Measurements from ENCODE around the gene CNIH4.
"Not testable (repeated sequence)": the region's sequence is repeated elsewhere in the genome, so short reads cannot be mapped to it uniquely, and the experiment has no call there.

CNIH4 gene

DNA sequence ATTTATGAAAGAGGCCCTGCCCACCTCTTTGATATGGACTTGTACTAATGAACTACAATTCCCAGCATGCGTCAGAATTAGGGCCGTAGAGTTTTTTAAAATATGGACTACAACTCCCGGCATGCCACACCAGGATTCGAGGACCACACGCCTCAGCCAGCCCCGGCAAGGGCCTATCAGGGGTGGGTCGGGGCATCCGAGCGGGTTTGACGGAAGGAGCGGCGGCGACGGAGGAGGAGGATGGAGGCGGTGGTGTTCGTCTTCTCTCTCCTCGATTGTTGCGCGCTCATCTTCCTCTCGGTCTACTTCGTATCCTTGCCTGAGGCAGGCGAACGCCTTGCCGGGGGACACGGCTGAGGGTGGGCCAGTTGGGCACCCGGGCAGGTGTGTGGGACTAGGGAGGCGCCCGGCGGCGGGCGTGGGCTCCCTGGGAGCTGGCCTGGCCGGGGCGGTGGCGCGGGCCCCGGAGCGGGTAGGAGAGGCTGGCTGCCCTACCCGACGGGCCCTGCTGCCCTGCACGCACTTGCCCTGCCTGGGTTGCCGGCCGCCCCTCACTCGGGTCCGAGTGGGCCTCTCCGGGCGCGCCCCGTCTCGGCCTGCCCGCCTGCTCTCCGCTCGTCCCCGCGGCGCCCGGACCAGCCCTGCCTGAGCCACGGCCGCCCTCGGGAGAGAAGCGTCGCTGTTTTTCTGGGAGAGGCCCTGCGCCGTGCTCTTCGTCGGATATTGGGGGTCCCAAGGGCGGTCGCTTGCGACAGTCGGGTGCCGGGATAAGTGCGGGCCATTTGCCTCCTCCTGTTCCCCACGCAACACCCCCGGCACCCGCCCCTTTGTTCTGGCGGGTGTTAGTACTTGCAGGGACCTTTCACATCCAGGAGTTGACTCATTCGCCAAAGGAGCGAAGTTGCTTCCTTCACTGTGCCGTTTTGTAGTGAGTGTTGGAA, at the start of gene CNIH4:
TSS of gene CNIH4 (plus strand) at position 195 of the 941 bp plus-strand sequence. CDS start at position 241, 46 bp downstream.
- DNase-seq (ENCODE audit: low spot score), result peak; percentile 89

DNA sequence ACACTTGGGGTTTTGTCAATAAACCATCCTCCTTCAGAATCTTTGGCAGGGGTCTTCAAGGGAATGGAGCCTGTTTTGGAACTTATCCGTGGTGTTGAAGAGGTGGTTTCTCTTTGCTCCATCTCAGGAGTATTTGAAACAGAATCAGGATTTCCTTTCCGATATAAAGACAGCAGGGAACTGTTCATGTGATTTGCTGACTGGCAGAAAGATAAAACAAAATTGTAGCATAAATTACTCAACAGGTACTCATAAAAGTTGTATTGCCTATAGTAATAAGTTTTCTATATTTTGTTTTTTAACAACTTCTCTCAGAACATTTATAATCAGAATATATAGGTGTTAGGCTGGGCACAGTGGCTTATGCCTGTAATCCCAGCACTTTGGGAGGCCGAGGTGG, 48.6 kb upstream of the CNIH4 start:
- DNase-seq (ENCODE audit: low spot score), result no peak

DNA sequence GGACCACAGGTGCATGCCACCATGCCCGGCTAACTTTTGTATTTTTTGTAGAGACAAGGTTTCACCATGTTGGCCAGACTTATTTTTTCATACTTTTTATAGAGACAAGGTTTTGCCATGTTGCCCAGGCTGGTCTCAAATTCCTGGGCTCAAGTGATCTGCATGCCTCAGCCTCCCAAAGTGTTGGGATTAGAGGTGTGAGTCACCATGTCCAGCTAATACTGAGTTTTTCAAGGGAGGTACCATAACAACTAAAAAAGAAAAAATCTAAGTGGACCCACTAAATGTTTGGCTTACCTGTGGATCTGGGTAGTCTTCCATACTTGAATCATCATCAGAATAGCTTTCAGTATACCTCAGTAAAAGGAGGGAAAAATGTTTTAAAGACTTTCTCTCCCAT, 45.2 kb upstream of the CNIH4 start:
- DNase-seq (ENCODE audit: low spot score), result not testable (repeated sequence)

DNA sequence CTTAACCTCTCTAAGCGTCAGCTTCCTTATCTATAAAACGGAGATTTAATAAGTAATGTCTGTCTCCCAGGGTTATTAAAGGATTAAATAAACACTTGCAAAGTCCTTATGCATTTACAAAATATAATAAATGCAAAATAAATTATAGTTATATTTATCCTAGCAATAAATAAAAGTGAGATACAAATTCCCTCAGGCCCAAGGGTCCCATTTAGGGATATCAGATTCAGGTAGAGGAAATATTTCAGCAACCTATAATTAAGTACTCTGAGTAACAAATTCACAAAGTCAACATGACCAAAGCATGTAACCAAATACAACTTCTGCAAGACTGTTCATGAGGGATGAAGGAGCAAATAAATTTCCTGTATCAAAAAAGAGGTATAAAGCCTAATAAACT, 44.7 kb upstream of the CNIH4 start:
- DNase-seq (ENCODE audit: low spot score), result no peak

DNA sequence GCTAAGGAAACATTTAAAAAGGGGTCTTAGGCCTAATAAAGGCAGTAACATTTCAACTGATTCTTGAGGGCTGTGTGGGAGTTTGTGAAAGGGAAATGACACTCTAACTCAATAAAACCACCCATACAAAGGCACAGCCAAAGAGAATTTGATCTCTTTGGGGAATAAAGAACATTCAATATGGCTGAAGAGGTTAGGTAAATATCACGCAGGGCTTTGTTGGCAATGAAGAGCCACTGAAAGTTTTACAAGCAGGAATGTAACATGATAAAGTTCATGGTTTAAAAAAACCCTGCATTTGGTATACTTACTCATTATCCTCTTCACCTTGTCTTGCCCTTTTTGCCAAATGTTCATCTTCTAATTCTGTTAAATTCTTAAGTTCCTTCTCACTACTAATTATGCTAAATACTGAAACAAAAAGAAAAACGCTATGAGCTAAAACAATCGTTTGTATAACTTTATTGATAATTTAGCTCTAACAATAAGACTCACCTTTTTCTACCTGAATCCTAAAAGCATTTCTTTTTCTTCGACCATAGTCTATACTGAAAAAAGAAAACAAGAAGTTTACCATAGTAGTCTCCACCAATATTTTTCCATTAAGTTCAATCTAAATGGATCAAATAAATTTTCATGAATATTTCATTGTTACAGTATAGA, 39.2 kb upstream of the CNIH4 start:
- no peak for DNase-seq (ENCODE audit: low spot score)

DNA sequence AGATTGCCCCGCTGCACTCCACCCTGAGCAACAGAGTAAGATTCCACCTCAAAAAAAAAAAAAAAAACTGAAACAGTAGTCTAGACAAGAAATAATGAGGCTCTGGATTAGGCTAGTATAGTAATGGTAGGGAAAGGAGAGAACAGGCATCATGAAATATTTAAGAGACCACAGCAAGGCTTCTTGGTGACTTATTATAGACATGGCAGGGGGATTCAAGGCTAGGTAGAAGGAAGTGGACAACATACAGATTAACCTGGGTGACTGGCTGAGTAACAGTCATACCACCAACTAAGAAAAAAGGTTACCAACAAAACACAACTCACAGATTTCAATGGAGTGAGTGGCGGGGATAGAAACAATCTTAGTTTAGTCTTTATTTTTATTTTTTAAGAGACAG, 35.0 kb upstream of the CNIH4 start:
- no peak for DNase-seq (ENCODE audit: low spot score)

DNA sequence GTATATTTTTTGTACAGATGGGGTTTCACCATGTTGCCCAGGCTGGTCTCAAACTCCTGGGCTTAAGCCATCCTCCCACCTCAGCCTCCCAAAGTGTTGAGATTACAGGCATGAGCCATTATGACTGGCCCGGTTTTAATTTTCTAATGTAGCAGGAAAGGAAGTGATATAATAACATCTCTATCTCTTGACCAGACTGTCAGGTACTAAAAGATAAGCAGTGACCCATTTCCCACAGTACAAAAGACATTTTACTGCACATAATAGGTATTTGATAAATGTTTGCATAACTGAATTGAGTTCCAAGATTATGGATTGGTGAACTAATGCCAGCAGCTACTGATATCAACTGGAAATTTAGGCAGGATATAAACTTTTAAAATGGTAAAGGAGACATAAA, 30.7 kb upstream of the CNIH4 start:
- DNase-seq (ENCODE audit: low spot score), result no peak

DNA sequence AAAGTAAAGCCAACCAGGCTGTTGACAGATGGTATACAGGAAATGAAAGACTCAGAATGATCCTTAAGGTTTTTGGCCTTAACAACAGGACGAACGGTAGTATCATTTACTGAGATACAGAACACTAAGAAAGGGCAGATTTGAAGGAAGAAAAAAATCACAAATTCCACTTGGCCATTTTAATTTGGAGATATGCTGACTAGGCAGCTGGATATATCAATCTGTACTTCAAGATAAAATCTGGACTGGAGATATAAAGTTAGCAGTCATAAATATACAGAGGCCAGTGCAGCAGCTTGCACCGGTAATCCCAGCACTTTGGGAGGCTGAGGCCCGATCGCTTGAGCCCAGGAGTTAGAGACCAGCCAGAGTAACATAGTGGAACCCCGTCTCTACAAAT, 28.0 kb upstream of the CNIH4 start:
- DNase-seq (ENCODE audit: low spot score), result no peak

DNA sequence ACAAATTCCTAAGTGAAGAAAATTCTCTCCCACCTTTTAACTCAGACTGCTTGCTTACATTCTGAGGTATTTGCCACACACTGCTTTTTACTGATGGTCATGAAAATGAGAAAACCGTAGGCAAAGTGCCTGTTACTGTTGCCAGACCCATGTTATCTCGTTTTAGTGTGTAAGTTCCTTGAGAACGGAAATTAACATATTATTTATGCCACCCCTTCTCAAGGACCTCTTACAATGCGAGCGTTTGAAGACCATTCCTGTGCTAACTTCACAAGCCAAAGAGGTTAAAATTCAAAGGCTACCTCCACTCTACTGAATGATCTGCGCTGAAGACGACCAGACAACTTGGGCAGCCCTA, 27.2 kb upstream of the CNIH4 start:
- DNase-seq (ENCODE audit: low spot score), result no peak

DNA sequence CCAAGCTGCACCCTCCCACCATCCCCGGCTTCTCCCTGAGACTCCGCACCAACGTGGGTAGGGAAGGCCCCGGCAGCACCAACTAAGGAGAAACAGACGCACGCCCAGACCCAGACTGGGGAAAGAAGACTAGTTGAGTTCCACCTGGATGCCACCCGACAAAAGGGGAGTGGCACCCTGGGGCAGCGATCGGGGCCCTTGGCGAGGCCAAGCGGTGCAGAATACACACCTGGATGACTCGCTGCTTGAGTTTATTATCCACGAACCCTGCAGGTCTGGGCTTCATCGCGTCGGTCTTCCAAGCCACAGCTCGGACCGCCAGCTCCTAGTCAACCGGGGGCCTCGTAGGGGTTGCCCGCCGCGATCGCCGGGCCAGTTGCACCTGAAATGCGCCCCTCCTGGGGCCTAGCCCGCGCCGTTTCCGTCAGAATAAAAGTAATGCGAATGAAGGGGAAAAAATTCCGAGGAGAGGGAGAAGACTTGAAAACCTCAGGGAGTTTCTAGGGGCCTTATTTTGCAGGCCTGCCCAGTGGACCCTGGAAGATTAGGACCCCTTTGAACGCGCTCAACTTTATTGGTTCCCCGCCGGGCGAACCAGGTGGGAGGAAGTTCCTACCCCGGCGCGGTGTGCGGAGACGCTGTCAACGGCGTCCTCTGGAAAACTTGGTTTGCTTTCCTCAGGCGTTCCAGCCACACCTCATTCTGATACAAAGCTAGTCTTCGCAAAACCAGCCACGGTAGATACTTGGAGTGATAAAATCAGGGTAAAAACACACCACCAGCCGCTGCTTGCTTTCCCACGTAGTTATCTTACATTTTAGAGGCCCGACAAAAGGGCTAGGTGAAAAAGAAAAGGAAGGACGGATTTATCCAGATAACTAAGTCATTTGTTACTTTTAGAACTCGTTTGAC, 26.6 kb upstream of the CNIH4 start, which contains the start of gene NVL:
TSS of gene NVL (minus strand) at position 331 of the 912 bp plus-strand sequence. CDS start at position 286, 45 bp downstream.
- peak; percentile 90 for DNase-seq (ENCODE audit: low spot score)

DNA sequence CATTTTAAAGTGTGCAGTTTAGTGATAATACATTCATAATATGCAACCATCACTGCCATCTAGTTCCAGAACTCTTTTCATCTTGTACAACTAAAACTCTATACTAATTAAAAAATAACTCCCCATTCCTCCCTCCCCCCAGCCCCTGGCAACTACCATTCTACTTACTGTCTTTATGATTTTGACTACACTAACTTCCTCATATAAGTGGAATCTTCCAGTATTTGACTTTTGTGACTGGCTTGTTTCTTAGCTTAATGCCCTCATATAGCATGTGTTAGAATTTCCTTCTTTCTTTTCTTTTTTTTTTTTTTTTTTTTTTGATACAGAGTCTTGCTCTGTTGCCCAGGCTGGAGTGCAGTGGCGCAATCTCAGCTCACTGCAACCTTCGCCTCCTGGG, 25.4 kb upstream of the CNIH4 start:
- no peak for DNase-seq (ENCODE audit: low spot score)

DNA sequence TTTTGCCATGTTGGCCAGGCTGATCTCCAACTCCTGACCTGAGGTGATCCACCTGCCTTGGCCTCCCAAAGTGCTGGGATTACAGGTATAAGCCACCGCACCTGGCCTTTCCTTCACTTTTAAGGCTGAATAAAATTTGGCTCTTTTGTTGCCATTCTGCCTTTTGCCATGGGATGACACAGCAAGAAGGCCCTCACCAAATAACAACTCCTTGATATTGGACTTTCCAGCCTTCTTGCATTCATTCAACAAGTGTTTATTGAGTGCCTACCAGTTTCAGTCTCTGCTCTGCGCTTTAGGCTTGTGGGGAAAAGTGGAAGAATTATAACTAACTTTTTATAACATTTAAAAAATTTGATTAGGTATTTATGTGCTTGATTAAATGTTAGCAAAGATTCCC, 24.9 kb upstream of the CNIH4 start:
- DNase-seq (ENCODE audit: low spot score), result no peak

DNA sequence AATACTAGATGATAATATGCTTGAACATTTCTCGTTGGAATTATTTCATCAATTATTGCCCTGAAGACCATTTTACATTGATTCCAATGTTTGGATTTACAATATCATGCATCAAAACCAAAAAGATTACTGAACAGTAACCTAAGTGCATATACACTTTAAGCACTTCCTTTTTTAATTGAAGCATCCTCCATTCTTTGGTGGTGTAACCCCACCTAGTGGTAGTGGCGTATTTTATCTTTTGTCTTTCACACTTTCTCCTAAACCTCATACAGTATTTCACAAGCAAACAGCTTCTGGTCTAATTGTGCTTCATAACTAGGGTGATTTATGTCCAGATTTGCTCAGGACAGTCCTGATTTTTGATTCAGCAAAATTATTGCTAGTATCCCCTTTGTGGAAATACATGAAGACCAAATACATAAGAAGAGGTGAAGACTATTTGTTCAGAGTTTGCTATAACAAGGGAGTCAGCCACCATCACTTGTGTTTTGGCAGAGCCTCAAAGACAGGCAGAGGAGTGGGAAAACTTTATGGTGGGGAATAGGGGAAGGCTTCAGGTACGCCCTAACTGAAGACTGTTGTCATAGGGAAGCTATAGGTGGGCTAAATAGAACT, 23.3 kb upstream of the CNIH4 start:
- DNase-seq (ENCODE audit: low spot score), result no peak

DNA sequence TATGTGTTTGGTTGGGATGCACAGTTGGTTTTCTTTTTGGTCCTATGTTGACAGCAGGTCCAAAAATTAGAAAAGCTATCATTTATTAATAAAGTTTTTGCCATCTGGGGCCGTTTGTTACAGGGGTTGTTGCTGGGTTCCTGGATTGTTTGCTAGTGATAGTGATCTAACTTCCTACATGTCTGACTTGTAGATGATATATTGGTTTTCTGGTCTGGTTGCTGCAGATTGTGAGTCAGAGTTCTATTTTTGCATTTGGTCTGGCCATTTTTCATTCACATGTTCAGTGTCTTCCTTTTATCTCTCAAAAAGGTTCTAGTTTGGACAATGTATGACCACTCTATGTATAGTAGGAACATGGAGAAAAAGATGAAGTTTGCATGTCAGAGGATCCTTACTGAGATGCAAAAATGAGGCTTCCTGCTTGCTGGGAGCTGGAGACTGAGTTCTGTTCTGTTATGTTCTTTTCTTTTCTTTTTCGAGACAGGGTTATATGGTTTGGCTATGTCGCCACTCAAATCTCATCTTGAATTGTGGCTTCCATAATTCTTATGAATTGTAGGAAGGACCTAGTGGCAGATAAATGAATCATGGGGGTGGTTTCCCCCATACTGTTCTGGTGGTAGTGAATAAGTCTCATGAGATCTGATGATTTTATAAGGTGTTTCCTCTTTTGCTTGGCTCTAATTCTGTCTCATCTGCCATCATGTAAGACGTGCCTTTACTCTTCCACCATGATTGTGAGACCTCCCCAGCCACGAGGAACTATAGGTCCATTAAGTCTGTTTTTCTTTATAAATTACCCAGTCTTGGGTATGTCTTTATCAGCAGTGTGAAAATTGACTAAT, 22.5 kb upstream of the CNIH4 start:
- no peak for DNase-seq (ENCODE audit: low spot score)

DNA sequence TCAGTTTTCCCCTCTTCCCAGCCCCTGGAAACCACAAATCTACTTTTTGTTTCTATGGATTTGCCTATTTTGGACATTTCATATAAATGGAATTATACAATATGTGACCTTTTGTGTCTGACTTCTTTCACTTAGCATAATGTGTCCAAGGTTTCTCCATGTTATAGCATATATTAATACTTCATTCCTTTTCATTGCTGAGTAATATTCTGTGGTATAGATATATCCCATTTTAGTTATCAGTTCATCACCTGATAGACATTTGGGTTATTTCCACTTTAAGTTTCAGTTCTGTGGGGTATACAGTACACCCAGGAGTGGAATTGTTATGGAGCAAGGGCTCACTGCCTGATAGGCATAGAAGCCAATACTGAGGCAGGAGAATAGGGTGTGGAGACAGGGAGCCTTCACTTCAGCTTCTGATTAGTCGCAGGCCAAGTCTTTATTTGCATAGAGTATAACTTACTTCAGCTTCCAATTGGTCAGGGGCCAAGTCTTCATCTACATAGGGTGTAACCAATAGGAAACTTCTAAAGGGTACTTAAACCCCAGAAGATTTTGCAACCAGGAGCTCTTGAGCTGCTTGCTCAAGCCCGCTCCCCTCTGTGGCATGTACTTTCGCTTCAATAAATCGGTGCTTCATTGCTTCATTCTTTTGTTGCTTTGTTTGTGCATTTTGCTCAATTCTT, 18.4 kb upstream of the CNIH4 start:
- no peak for DNase-seq (ENCODE audit: low spot score)

DNA sequence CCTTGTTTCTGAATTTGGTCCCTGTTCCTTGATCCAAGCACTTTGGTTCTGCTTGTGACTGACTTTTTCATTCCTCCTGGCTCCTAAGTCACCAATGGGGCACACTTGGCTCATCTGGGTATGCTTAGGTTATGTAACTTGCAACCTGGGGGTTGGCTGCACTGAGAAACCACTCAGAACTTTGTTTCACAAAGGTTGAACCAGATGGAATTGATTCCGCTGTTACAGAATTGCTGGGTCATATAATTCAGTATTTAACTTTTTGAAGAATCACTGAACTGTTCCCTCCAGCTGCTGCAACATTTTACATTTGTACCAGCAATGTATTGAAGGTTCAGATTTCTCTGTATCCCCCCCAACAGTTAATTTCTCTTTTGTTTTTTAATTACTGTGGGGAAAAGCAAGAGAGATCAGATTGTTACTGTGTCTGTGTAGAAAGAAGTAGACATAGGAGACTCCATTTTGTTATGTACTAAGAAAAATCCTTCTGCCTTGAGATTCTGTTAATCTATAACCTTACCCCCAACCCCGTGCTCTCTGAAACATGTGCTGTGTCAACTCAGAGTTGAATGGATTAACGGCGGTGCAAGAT, 17.1 kb upstream of the CNIH4 start:
- no peak for DNase-seq (ENCODE audit: low spot score)

DNA sequence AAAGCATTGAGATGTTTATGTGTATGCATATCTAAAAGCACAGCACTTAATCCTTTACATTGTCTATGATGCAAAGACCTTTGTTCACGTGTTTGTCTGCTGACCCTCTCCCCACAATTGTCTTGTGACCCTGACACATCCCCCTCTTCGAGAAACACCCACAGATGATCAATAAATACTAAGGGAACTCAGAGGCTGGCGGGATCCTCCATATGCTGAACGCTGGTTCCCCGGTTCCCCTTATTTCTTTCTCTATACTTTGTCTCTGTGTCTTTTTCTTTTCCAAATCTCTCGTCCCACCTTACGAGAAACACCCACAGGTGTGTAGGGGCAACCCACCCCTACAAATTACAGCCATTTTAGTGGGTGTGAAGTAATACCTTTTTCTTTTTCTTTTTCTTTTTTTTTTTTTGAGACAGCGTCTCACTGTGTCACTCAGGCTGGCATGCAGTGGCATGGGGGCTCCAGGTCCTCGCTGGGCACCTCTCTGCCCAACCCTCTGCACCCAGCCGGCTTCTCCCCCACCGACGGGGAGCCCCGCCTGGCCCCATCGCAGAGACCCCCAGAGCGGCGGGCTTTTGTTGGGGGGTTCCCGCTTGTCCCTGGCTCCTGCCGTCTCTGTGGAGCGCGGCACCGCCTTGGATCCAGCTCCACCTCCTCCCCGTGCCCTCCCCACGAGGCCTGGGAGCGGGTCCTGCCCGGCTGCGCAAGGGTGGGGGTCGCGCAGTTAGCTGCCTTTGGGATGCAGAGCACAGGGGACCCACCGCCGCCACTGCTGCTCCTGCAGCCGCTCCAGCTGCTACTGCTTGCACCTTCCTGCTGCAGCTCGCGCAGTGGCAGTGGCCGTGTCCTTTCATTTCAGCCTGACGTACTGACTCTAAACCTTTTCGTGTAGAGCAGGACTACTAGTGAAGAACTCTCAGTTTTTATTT, 16.0 kb upstream of the CNIH4 start:
- not testable (repeated sequence) for DNase-seq (ENCODE audit: low spot score)

DNA sequence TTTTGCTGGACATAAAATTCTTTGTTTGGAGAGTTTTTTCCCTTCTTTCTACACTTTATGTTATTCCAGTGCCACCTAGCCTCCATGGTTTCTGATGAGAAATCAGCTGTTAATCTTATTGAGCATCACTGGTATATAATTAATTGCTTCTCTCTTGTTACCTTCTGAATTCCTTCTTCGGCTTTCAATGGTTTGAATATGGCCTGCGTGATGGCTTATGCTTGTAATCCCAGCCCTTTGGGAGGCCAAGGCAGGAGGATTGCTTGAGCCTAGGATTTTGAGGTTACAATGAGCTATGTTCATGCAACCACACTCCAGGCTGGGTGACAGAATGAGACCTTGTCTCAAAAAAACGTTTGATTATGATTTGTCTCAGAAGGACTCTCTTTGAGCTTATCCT, 13.0 kb upstream of the CNIH4 start:
- DNase-seq (ENCODE audit: low spot score), result no peak

DNA sequence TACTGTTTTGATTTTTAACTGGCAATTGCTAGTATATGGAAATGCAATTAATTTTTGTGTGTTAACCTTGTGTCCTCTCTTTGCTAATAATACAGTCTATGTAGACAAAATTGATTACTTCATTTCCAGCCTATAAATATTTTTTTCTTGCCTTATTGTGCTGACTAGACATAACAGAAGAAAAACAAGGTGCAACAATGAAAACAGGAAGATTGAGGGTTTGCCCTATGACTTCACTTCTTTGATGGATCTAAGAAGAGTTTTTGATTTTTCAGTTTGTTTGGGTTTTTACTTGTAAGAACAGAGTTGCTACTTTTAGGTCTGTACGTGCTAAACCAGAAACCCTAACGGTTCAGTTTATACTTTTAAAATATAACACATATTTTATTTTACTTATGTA, 8.5 kb upstream of the CNIH4 start:
- no peak for DNase-seq (ENCODE audit: low spot score)
